ENCODE measurements around the gene MYO16. TPM values are rescaled to one million over a fixed set of nuclear protein-coding genes. Genes with fewer than 3 reads are reported as not detected.
A peak's percentile ranks its signal among the peaks of the same experiment; 100 is the strongest.

The MYO16 gene
- polyA plus RNA-seq, 1 donor from 2014 or later: 2.5 TPM

- no peak overlapping the region for H3K4me2 ChIP-seq (ENCODE audit: low read length)
- H3K27me3 ChIP-seq (ENCODE audit: insufficient read depth, low read depth, low read length): no peaks in the 10 kb centered on the region
- no peaks in the 10 kb centered on the region for H3K9me2 ChIP-seq (ENCODE audit: insufficient read depth, low read length)
- H3K79me2 ChIP-seq (replicated peaks; ENCODE audit: insufficient read depth, low read length): no peaks in the 10 kb centered on the region
- H4K20me1 ChIP-seq (ENCODE audit: insufficient read depth): no peaks in the 10 kb centered on the region
- no peaks in the 10 kb centered on the region for H3F3A ChIP-seq (ENCODE audit: insufficient read depth, low read length, poor library complexity, severe bottlenecking)
- peaks cover 4% of the 10 kb centered on the region for H3K9me3 ChIP-seq (ENCODE audit: low read length)
- no peak for TF ChIP-seq MXI1 (conservative IDR thresholded peaks at IDR 0.05; ENCODE audit: poor library complexity, severe bottlenecking)
- no peak for TF ChIP-seq SMC3 (conservative IDR thresholded peaks at IDR 0.05; ENCODE audit: poor library complexity)
- TF ChIP-seq TAF1 (IDR thresholded peaks at IDR 0.05; ENCODE audit: low read depth): no peak
- no peak for TF ChIP-seq EZH2 (IDR thresholded peaks at IDR 0.05; ENCODE audit: borderline replicate concordance, insufficient read depth, low read length, poor library complexity, severe bottlenecking)
- no peak for TF ChIP-seq EP300 (conservative IDR thresholded peaks at IDR 0.05; ENCODE audit: poor library complexity, severe bottlenecking)
- TF ChIP-seq RAD21 (conservative IDR thresholded peaks at IDR 0.05): no peak
- H2AFZ ChIP-seq (ENCODE audit: low read depth, low read length): no peak overlapping the region
- H3K27ac ChIP-seq (ENCODE audit: low read length): no peak overlapping the region
- H3K36me3 ChIP-seq (ENCODE audit: insufficient read depth, low read length): no peaks in the 10 kb centered on the region
- no peak overlapping the region for H3K4me3 ChIP-seq (ENCODE audit: low read length)
- no peak overlapping the region for H3K9ac ChIP-seq (ENCODE audit: low read length)
Observed at GRCh38 chr13:108606424-108606823, 23.0 kb upstream of the MYO16 start.

- H3K27me3 ChIP-seq (ENCODE audit: insufficient read depth, low read depth, low read length): no peaks in the 10 kb centered on the region
- H3K79me2 ChIP-seq (replicated peaks; ENCODE audit: insufficient read depth, low read length): no peaks in the 10 kb centered on the region
- no peak overlapping the region for H3K27ac ChIP-seq (ENCODE audit: low read length)
- no peak overlapping the region for H2AFZ ChIP-seq (ENCODE audit: low read depth, low read length)
- no peak overlapping the region for H3K4me3 ChIP-seq (ENCODE audit: low read length)
- no peaks in the 10 kb centered on the region for H3K36me3 ChIP-seq (ENCODE audit: insufficient read depth, low read length)
- no peaks in the 10 kb centered on the region for H3K9me2 ChIP-seq (ENCODE audit: insufficient read depth, low read length)
- H3K4me2 ChIP-seq (ENCODE audit: low read length): no peak overlapping the region
- TF ChIP-seq MXI1 (conservative IDR thresholded peaks at IDR 0.05; ENCODE audit: poor library complexity, severe bottlenecking) (no peak), RAD21 (conservative IDR thresholded peaks at IDR 0.05) (peak; percentile 49), REST (IDR thresholded peaks at IDR 0.05; ENCODE audit: borderline replicate concordance) (no peak), SMC3 (conservative IDR thresholded peaks at IDR 0.05; ENCODE audit: poor library complexity) (peak; percentile 58), POLR2AphosphoS5 (IDR thresholded peaks at IDR 0.05) (no peak), EP300 (conservative IDR thresholded peaks at IDR 0.05; ENCODE audit: poor library complexity, severe bottlenecking) (no peak), CTCF (IDR thresholded peaks at IDR 0.05; ENCODE audit: poor library complexity, severe bottlenecking) (peak; percentile 39)
- H3F3A ChIP-seq (ENCODE audit: insufficient read depth, low read length, poor library complexity, severe bottlenecking): no peaks in the 10 kb centered on the region
- H4K20me1 ChIP-seq (ENCODE audit: insufficient read depth): no peaks in the 10 kb centered on the region
- peaks cover 4% of the 10 kb centered on the region for H3K9me3 ChIP-seq (ENCODE audit: low read length)
- no peak overlapping the region for H3K9ac ChIP-seq (ENCODE audit: low read length)
Observed at GRCh38 chr13:108609353-108609752, 20.1 kb upstream of the MYO16 start.

All from neural cell (in vitro differentiated cells).